OCI-LY1 (cell line): Measurements from ENCODE around the gene CPNE7.

Source experiments
- EZH2 ChIP-seq: fragments of 200-600 bp; sonication (generic), shearing (Covaris generic); IDR thresholded peaks from 2 replicates; pipeline ENCODE4 v1.8.0; 2017; ENCODE audit warnings: borderline replicate concordance, mixed run types, mild to moderate bottlenecking, antibody characterized with exemption, low read length, moderate library complexity, mixed read lengths
- TF ChIP-seq, protein P1 (sequence below): fragments of 200-600 bp; sonication (generic), shearing (Covaris generic); IDR thresholded peaks from 2 replicates; pipeline ENCODE4 v1.5.1; 2017; ENCODE audit warnings: mild to moderate bottlenecking, antibody characterized with exemption, low read length, moderate library complexity, mixed read lengths

- TF ChIP-seq, protein P1, sequence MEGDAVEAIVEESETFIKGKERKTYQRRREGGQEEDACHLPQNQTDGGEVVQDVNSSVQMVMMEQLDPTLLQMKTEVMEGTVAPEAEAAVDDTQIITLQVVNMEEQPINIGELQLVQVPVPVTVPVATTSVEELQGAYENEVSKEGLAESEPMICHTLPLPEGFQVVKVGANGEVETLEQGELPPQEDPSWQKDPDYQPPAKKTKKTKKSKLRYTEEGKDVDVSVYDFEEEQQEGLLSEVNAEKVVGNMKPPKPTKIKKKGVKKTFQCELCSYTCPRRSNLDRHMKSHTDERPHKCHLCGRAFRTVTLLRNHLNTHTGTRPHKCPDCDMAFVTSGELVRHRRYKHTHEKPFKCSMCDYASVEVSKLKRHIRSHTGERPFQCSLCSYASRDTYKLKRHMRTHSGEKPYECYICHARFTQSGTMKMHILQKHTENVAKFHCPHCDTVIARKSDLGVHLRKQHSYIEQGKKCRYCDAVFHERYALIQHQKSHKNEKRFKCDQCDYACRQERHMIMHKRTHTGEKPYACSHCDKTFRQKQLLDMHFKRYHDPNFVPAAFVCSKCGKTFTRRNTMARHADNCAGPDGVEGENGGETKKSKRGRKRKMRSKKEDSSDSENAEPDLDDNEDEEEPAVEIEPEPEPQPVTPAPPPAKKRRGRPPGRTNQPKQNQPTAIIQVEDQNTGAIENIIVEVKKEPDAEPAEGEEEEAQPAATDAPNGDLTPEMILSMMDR, result no peak
- TF ChIP-seq EZH2, result no peak
Measured at GRCh38 chr16:89605186-89605970, 29.8 kb downstream of the CPNE7 start.
